ENCODE measurements around the gene SLC7A6OS.

Gene SLC7A6OS

GRCh38 chr16:68350813-68351350, 40.1 kb upstream of the SLC7A6OS start:
- CTCF ChIA-PET = interaction anchor here (3.3 kb wide), 1 partner anchor 22 kb away, joined by 10 read pairs; no protein-coding TSS in a partner anchor
- POLR2A ChIA-PET = no interaction called here
- DNase-seq (ENCODE audit: extremely low spot score) = no peak
- no peak for TF ChIP-seq CTCF (IDR thresholded peaks at IDR 0.05; ENCODE audit: control extremely low read depth, extremely low read depth, low read depth, missing control alignments)

- TF ChIP-seq CTCF (IDR thresholded peaks at IDR 0.05; ENCODE audit: control extremely low read depth, extremely low read depth, low read depth, missing control alignments) = no peak
- POLR2A ChIA-PET = no interaction called here
These were observed 39.2 kb upstream of the SLC7A6OS start for GRCh38 chr16:68349838-68350410.

GRCh38 chr16:68348639-68349445, 38.1 kb upstream of the SLC7A6OS start:
- CTCF ChIA-PET = interaction anchor here (1.1 to 3.3 kb wide), 3 partner anchors 20 to 161 kb away, joined by 3 to 10 read pairs (median 3); no protein-coding TSS in a partner anchor
- DNase-seq (ENCODE audit: extremely low spot score) = no peak
- TF ChIP-seq CTCF (IDR thresholded peaks at IDR 0.05; ENCODE audit: control extremely low read depth, extremely low read depth, low read depth, missing control alignments) = no peak
- POLR2A ChIA-PET = interaction anchor here (0.5 to 0.6 kb wide), 2 partner anchors 24 to 110 kb away, joined by 3 to 4 read pairs; no protein-coding TSS in a partner anchor

More at GRCh38 chr16:68349838-68350410, 39.2 kb upstream of the SLC7A6OS start:
- no peak for DNase-seq (ENCODE audit: extremely low spot score)
- CTCF ChIA-PET = interaction anchor here (1.4 to 3.3 kb wide), 2 partner anchors 21 to 160 kb away, joined by 3 to 10 read pairs; no protein-coding TSS in a partner anchor

- CTCF ChIA-PET = no interaction called here
- TF ChIP-seq CTCF (IDR thresholded peaks at IDR 0.05; ENCODE audit: control extremely low read depth, extremely low read depth, low read depth, missing control alignments) = no peak
- POLR2A ChIA-PET = no interaction called here
- DNase-seq (ENCODE audit: extremely low spot score) = no peak
These were observed 36.9 kb upstream of the SLC7A6OS start for GRCh38 chr16:68347605-68348004.

GRCh38 chr16:68346892-68347480, 36.2 kb upstream of the SLC7A6OS start:
- no peak for DNase-seq (ENCODE audit: extremely low spot score)
- no peak for TF ChIP-seq CTCF (IDR thresholded peaks at IDR 0.05; ENCODE audit: control extremely low read depth, extremely low read depth, low read depth, missing control alignments)
- ChIA-PET POLR2A (no interaction called here), CTCF (interaction anchor here (0.9 kb wide), 1 partner anchor 19 kb away, joined by 3 read pairs; no protein-coding TSS in a partner anchor)

- ChIA-PET POLR2A (no interaction called here), CTCF (interaction anchor here (1.3 to 31.6 kb wide), 2 partner anchors 89 to 164 kb away, joined by 3 to 619 read pairs; partner anchors contain the start of gene SLC7A6)
- no peak for DNase-seq (ENCODE audit: extremely low spot score)
- TF ChIP-seq CTCF (IDR thresholded peaks at IDR 0.05; ENCODE audit: control extremely low read depth, extremely low read depth, low read depth, missing control alignments) = no peak
These were observed 35.4 kb upstream of the SLC7A6OS start for GRCh38 chr16:68345958-68346635.
